Esophagus muscularis mucosa (tissue), 4 donors: ENCODE measurements around the gene KISS1. TPM values are rescaled to one million over a fixed set of nuclear protein-coding genes. Genes with fewer than 3 reads are reported as not detected.

ENCODE experiments used
- DNase-seq: peaks from one replicate; pipeline ENCODE4 v3.0.0-alpha.2; 2017; ENCODE audit errors: extremely low spot score
- H3K27ac ChIP-seq, 4 donors: fragments of 200-600 bp; sonication (generic); replicated peaks in 1 of 4; 1 replicate in 3 of 4; 2 replicates in 1 of 4; pipeline ENCODE4 v1.5.1; 2016 to 2019; ENCODE audit warnings: mild to moderate bottlenecking in 1 of 4
- H3K27me3 ChIP-seq, 4 donors: fragments of 200-600 bp; sonication (generic); one replicate each; pipeline versions ENCODE4 v1.5.1 to v1.6.0; 2016 to 2019
- H3K36me3 ChIP-seq, 4 donors: fragments of 200-600 bp; sonication (generic); one replicate each; pipeline ENCODE4 v1.5.1; 2016 to 2019
- H3K4me1 ChIP-seq, 4 donors: fragments of 200-600 bp; sonication (generic); one replicate each; pipeline ENCODE4 v1.5.1; 2016 to 2019
- H3K4me3 ChIP-seq, 4 donors: fragments of 200-600 bp; sonication (generic); 1 replicate in 2 of 4; 2 replicates in 2 of 4; pipeline ENCODE4 v1.5.1; 2016 to 2019; ENCODE audit warnings: mild to moderate bottlenecking in 4 of 4, moderate library complexity in 1 of 4
- H3K9me3 ChIP-seq, 4 donors: fragments of 200-600 bp; sonication (generic); 1 replicate in 3 of 4; 2 replicates in 1 of 4; pipeline ENCODE4 v1.5.1; 2016 to 2019
- EP300 ChIP-seq: sonication (generic); formaldehyde crosslinking; IDR thresholded peaks from one replicate; pipeline ENCODE4 v1.6.1; 2017; ENCODE audit warnings: antibody characterized with exemption
- POLR2A ChIP-seq: fragments of 450-650 bp; IDR thresholded peaks from one replicate; pipeline ENCODE4 v1.6.1; 2017; ENCODE audit warnings: antibody characterized with exemption, moderate library complexity, mild to moderate bottlenecking, low read depth
- POLR2AphosphoS5 ChIP-seq, 2 donors: sonication (generic); formaldehyde crosslinking; IDR thresholded peaks; one replicate each; pipeline ENCODE4 v1.6.1; 2017; ENCODE audit warnings: antibody characterized with exemption in 2 of 2
- WGBS: methylation state at CpG from one replicate; pipeline ENCODE4 v1.1.5; 2018; 5-methylcytosine and 5-hydroxymethylcytosine counted together
- intact Hi-C: fragments of 100-400 bp; cut with DNase I; formaldehyde crosslinking; loops from one replicate; pipeline ENCODE4 v1.15.1; 2023
- total RNA-seq, 4 donors: library from RNA; depleted of rRNA; stranded (reverse); fragments of >200 nt; gene quantifications; one replicate each; pipeline versions ENCODE4 v1.1.0 to v1.2.1, GENCODE V29; 2016
- TF ChIP-seq, protein P1 (sequence below), 3 experiments: fragments of 200-600 bp in 2 of 3; fragments of 450-650 bp in 1 of 3; sonication (generic) in 2 of 3; IDR thresholded peaks; one replicate each; pipeline ENCODE4 v1.5.1; 2017 to 2019; ENCODE audit warnings: antibody characterized with exemption in 3 of 3, mild to moderate bottlenecking in 2 of 3, moderate library complexity in 1 of 3

Gene KISS1
- total RNA-seq, 4 donors from 2014 or later, result not detected

GRCh38 chr1:204194771-204195170, 1.5 kb downstream of the KISS1 start:
- Histone ChIP-seq H3K4me3 (no peak overlapping the region), H3K9me3 (no peaks in the 10 kb centered on the region), H3K27ac (no peak overlapping the region), H3K27me3 (peaks cover 0 to 89% (median 3%) of the 10 kb centered on the region in 4 donors), H3K4me1 (peaks cover 0 to 11% (median 6%) of the 10 kb centered on the region in 4 donors), H3K36me3 (no peaks in the 10 kb centered on the region)
- WGBS, result 77% methylated on average over 7 of the region's 7 CpGs
- intact Hi-C loops, result no loop called here
- DNase-seq, result no peak
- no peak for TF ChIP-seq POLR2AphosphoS5 (IDR thresholded peaks at IDR 0.05)
- TF ChIP-seq, protein P1, sequence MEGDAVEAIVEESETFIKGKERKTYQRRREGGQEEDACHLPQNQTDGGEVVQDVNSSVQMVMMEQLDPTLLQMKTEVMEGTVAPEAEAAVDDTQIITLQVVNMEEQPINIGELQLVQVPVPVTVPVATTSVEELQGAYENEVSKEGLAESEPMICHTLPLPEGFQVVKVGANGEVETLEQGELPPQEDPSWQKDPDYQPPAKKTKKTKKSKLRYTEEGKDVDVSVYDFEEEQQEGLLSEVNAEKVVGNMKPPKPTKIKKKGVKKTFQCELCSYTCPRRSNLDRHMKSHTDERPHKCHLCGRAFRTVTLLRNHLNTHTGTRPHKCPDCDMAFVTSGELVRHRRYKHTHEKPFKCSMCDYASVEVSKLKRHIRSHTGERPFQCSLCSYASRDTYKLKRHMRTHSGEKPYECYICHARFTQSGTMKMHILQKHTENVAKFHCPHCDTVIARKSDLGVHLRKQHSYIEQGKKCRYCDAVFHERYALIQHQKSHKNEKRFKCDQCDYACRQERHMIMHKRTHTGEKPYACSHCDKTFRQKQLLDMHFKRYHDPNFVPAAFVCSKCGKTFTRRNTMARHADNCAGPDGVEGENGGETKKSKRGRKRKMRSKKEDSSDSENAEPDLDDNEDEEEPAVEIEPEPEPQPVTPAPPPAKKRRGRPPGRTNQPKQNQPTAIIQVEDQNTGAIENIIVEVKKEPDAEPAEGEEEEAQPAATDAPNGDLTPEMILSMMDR (IDR thresholded peaks at IDR 0.05), result no peak
- no peak for TF ChIP-seq EP300
- no peak for TF ChIP-seq POLR2A

DNA sequence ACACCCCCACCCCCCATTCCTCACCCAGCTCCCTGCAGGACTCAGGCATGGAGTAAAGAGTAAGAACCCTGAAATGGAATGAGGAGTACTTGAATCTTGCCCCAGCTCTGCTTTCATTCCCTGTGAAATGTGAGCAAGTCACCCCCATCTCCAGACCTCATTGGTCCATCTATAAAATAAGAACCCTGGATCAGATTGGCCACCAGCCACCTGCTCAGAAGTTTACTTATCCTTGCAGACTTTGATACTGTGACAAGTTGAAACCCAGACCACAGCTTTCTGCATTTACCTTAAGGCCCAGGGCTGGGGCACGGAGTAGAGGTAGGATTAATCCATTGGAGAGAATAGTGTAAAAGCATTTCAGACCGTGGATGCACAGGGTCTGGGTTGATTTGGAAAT, 2.2 kb downstream of the KISS1 start:
- no peak overlapping the region for H3K27ac ChIP-seq
- intact Hi-C loops, result no loop called here
- 82% methylated on average over 2 of the region's 2 CpGs for WGBS
- H3K9me3 ChIP-seq, result no peaks in the 10 kb centered on the region
- no peak for DNase-seq
- TF ChIP-seq, protein P1 (IDR thresholded peaks at IDR 0.05), result no peak
- H3K27me3 ChIP-seq, result peaks cover 0 to 89% (median 9%) of the 10 kb centered on the region in 4 donors
- H3K36me3 ChIP-seq, result no peaks in the 10 kb centered on the region
- no peak overlapping the region for H3K4me3 ChIP-seq
- peaks cover 0 to 12% (median 5%) of the 10 kb centered on the region in 4 donors for H3K4me1 ChIP-seq

DNA sequence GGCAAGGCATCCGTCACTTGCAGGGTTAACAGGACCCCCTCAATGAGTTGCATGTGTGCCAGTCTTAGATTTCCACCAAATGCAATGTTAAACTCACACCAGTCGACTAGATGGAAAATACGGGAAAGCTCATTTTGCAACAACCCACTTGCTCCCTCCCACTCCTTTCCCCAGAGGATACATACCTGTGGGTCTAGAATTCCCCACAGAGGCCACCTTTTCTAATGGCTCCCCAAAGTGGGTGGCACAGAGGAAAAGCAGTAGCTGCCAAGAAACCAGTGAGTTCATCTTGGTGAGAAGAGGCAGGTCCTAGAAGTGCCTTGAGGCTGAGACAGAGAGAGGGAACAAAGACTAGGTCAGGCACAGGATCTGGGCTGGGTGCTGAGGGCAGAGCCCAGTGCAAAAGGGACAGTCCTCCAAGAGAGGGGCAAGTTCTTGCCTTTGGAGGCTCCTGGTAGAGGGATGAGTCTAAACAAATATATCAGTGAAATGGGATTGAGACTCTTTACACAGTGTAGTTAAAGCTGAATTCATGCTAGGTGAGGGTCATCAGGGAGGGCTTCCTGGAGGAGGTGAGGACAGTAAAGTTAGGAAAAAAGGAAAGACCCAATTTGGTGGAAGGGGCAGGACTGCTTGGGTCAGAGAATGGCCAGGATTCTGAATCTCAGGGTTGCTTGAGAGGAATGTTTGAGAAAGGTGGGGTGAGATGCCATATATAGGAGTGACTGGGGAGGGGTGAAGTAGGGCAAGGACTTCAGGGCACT, 3.5 kb downstream of the KISS1 start:
- TF ChIP-seq, protein P1 (IDR thresholded peaks at IDR 0.05), result no peak
- TF ChIP-seq POLR2A (no peak), EP300 (no peak), POLR2AphosphoS5 (IDR thresholded peaks at IDR 0.05) (no peak)
- peaks cover 0 to 89% (median 14%) of the 10 kb centered on the region in 4 donors for H3K27me3 ChIP-seq
- no peak for DNase-seq
- H3K27ac ChIP-seq, result no peak overlapping the region
- 69% methylated on average over 3 of the region's 3 CpGs for WGBS
- H3K9me3 ChIP-seq, result no peaks in the 10 kb centered on the region
- intact Hi-C loops, result no loop called here
- no peaks in the 10 kb centered on the region for H3K36me3 ChIP-seq
- H3K4me1 ChIP-seq, result peaks cover 0 to 9% (median 3%) of the 10 kb centered on the region in 4 donors
- no peak overlapping the region for H3K4me3 ChIP-seq

DNA sequence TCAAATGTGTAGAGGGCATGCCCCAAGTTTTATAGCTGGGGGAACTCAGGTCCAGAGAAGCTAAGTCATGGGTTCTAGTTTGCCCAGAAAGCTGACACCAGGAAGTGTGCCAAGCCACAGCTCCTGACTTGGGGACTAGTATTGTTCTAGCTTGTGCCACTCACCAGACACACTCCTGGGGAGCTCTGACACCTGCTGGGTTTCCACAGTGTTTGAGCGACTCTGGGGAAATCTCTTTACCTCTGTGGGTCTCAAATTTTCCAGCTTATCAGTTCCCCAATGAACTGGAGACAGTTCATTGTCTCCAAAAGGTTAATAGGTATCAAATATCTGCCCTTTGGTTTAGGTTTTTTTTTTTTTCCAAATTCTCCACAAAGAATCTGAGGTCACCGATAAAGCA, 4.2 kb downstream of the KISS1 start:
- WGBS, result 94% methylated on average over 2 of the region's 2 CpGs
- H3K27me3 ChIP-seq, result peaks cover 0 to 91% (median 14%) of the 10 kb centered on the region in 4 donors
- H3K4me3 ChIP-seq, result no peak overlapping the region
- DNase-seq, result no peak
- H3K9me3 ChIP-seq, result no peaks in the 10 kb centered on the region
- peaks cover 0 to 9% (median 3%) of the 10 kb centered on the region in 4 donors for H3K4me1 ChIP-seq
- no peak for TF ChIP-seq POLR2AphosphoS5 (IDR thresholded peaks at IDR 0.05)
- TF ChIP-seq EP300, result no peak
- TF ChIP-seq POLR2A, result no peak
- TF ChIP-seq, protein P1 (IDR thresholded peaks at IDR 0.05), result no peak
- H3K36me3 ChIP-seq, result no peaks in the 10 kb centered on the region
- no peak overlapping the region for H3K27ac ChIP-seq
- intact Hi-C loops, result no loop called here
